Neural progenitor cell (in vitro differentiated cells): ENCODE data around the gene EVC2.

Experiments
- CTCF ChIP-seq: fragments of 200-600 bp; sonication (generic); IDR thresholded peaks from 2 replicates; pipeline ENCODE4 v1.5.1; 2017; ENCODE audit warnings: antibody characterized with exemption, mild to moderate bottlenecking
- EZH2phosphoT487 ChIP-seq: fragments of 200-600 bp; sonication (generic); IDR thresholded peaks from 2 replicates; pipeline ENCODE4 v1.6.1; 2017; ENCODE audit warnings: antibody characterized with exemption

DNA sequence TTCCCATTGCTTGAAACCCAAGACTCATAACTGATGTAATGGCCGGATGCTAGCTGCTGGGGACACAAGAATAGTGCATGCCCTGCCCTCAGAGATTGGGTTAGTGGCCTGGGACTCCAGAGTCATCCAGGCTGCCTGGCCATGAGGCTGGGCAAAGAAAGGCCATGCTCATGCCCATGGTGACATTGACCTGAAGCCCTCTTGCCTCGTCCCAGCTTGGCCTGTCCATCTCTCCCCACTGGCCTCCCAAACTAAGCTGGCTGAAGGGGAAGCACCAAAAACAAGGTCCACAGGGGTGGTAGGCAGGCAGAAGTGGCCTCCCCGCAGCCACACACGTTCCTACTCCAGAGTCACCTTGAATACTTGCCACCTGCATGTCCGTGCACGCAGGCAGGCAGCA is 141.8 kb downstream of the EVC2 start:
- TF ChIP-seq CTCF, result no peak
- TF ChIP-seq EZH2phosphoT487, result no peak
